H4 (cell line): ENCODE data around the gene RGS7. TPM values are rescaled to one million over a fixed set of nuclear protein-coding genes. Genes with fewer than 3 reads are reported as not detected.

Experiments
- DNase-seq: peaks from one replicate; pipeline ENCODE4 v3.0.0-alpha.2; 2015; ENCODE audit warnings: low spot score
- total RNA-seq: library from RNA; depleted of rRNA; stranded (reverse); fragments of >200 nt; shearing (Covaris generic); gene quantifications from 2 replicates; pipeline ENCODE4 v1.2.3, GENCODE V29; 2014; rRNA removed

RGS7 gene
- 0.23 TPM in 1 of 2 replicates, not detected in the other for total RNA-seq

- peak; percentile 18 for DNase-seq
Measured at GRCh38 chr1:241356519-241357365, at the start of gene RGS7. RGS7 (minus strand) TSS chr1:241357205.

- no peak for DNase-seq
Measured at GRCh38 chr1:241406421-241406820, 49.4 kb upstream of the RGS7 start.

- DNase-seq = no peak
Measured at GRCh38 chr1:241401156-241401555, 44.2 kb upstream of the RGS7 start.

- no peak for DNase-seq
Measured at GRCh38 chr1:241396747-241397681, 40.0 kb upstream of the RGS7 start.

GRCh38 chr1:241391926-241392710, 35.1 kb upstream of the RGS7 start:
- peak; percentile 14 for DNase-seq

- no peak for DNase-seq
Measured at GRCh38 chr1:241390526-241390925, 33.5 kb upstream of the RGS7 start.

GRCh38 chr1:241389400-241389799, 32.4 kb upstream of the RGS7 start:
- DNase-seq = no peak

- no peak for DNase-seq
Measured at GRCh38 chr1:241387216-241387615, 30.2 kb upstream of the RGS7 start.

- DNase-seq = no peak
Measured at GRCh38 chr1:241376701-241377100, 19.7 kb upstream of the RGS7 start.

- DNase-seq = no peak
Measured at GRCh38 chr1:241375886-241376285, 18.9 kb upstream of the RGS7 start.

GRCh38 chr1:241366196-241366595, 9.2 kb upstream of the RGS7 start:
- no peak for DNase-seq

GRCh38 chr1:241362350-241362749, 5.3 kb upstream of the RGS7 start:
- no peak for DNase-seq

GRCh38 chr1:241357366-241358340, 648 bp upstream of the RGS7 start:
- no peak for DNase-seq

GRCh38 chr1:241356187-241356518, 852 bp downstream of the RGS7 start:
- no peak for DNase-seq

GRCh38 chr1:241355311-241356010, 1.5 kb downstream of the RGS7 start:
- no peak for DNase-seq

- no peak for DNase-seq
Measured at GRCh38 chr1:241352401-241352800, 4.6 kb downstream of the RGS7 start.

- DNase-seq = no peak
Measured at GRCh38 chr1:241351841-241352240, 5.2 kb downstream of the RGS7 start.

GRCh38 chr1:241343956-241344355, 13.0 kb downstream of the RGS7 start:
- no peak for DNase-seq

GRCh38 chr1:241336335-241336734, 20.7 kb downstream of the RGS7 start:
- DNase-seq = no peak

- DNase-seq = no peak
Measured at GRCh38 chr1:241332987-241333386, 24.0 kb downstream of the RGS7 start.
